Measurements from ENCODE around the gene MMAA. TPM values are rescaled to one million over a fixed set of nuclear protein-coding genes. Genes with fewer than 3 reads are reported as not detected.

The MMAA gene
- total and polyA plus RNA-seq, 9 of the 15 experiments (the other 6 are each of a cell fraction or from before 2014, with no cell fraction given) = 0.86 to 2.3 (median 1.4) TPM

GRCh38 chr4:145613566-145614232 lies 5.5 kb upstream of the MMAA start:
- intact Hi-C loops (cut with micrococcal nuclease) = loop anchor here (10.0 kb wide), 2 partner anchors 459 to 1439 kb away; no protein-coding TSS in a partner anchor
- no peaks in the 10 kb centered on the region for H3K9me3 ChIP-seq (replicated peaks; ENCODE audit: control insufficient read depth, insufficient read depth, low read depth, low read length)
- peaks cover 0 to 6% of the 10 kb centered on the region in 2 experiments; a peak in 2 of 5 replicates for H3K27me3 ChIP-seq (ENCODE audit: control insufficient read depth in 2 of 2, insufficient read depth in 2 of 2, low read length in 2 of 2)
- no peaks in the 10 kb centered on the region for H3K9me1 ChIP-seq (ENCODE audit: control insufficient read depth, insufficient read depth, low read length)
- DNase-seq (ENCODE audit: extremely low read depth in 1 of 4, low spot score in 3 of 4) (no peak), FAIRE-seq (no peak), ATAC-seq (no peak)
- no peak overlapping the region for H3K9ac ChIP-seq (ENCODE audit: insufficient read depth in 1 of 2, low read depth in 2 of 2, low read length in 2 of 2)
- no peak overlapping the region for H3K4me3 ChIP-seq
- TF ChIP-seq ETV1 (tag; conservative IDR thresholded peaks at IDR 0.05; ENCODE audit: low read depth) = no peak
- no peak for TF ChIP-seq FOS (IDR thresholded peaks at IDR 0.05; ENCODE audit: extremely low read depth, insufficient read length)
- no peak for TF ChIP-seq MTA2 (IDR thresholded peaks at IDR 0.05; ENCODE audit: low read depth)
- no peak for TF ChIP-seq YY1 (IDR thresholded peaks at IDR 0.05; ENCODE audit: borderline replicate concordance in 1 of 3, control insufficient read depth in 1 of 3, extremely low read depth in 1 of 3, insufficient read depth in 3 of 3, insufficient read length in 1 of 3, insufficient replicate concordance in 2 of 3, low read depth in 1 of 3, low read length in 2 of 3)
- no peak for TF ChIP-seq ZBTB49 (CRISPR knock-in tag; IDR thresholded peaks at IDR 0.05; ENCODE audit: borderline replicate concordance)
- no peak for TF ChIP-seq ZNF695 (CRISPR knock-in tag; IDR thresholded peaks at IDR 0.05)
- no peak for TF ChIP-seq HDAC2 (IDR thresholded peaks at IDR 0.05)
- TF ChIP-seq ZNF696 (CRISPR knock-in tag; conservative IDR thresholded peaks at IDR 0.05) = no peak
- no peak for TF ChIP-seq PRMT5 (CRISPR knock-in tag; IDR thresholded peaks at IDR 0.05)
- no peak for TF ChIP-seq NCOA1 (IDR thresholded peaks at IDR 0.05; ENCODE audit: low read depth)
- no peak overlapping the region for H2AFZ ChIP-seq (ENCODE audit: low read depth, low read length)
- H3K4me1 ChIP-seq (replicated peaks in 1 of 2; ENCODE audit: control insufficient read depth in 2 of 2, insufficient read depth in 2 of 2, low read length in 2 of 2) = peaks cover 0 to under 1% of the 10 kb centered on the region in 2 experiments; a peak in 2 of 5 replicates
- 3% methylated on average over 5 of the region's 5 CpGs for WGBS (ENCODE audit: insufficient coverage, low coverage, missing lambda C conversion rate)
- ChIA-PET POLR2A (no interaction called here), CTCF (ENCODE audit: low intra/inter-chr PET ratio) (no interaction called here)
- peaks cover 8% of the 10 kb centered on the region for H3K79me2 ChIP-seq (ENCODE audit: control insufficient read depth, insufficient read depth, low read length)
- H3K36me3 ChIP-seq (ENCODE audit: control insufficient read depth, insufficient read depth, low read length) = no peaks in the 10 kb centered on the region
- H3K4me2 ChIP-seq (ENCODE audit: insufficient read depth, low read length) = no peak overlapping the region
- H3K27ac ChIP-seq (ENCODE audit: extremely low read depth, low read depth, low read length) = no peak overlapping the region
- BruUV-seq (replicated peaks) = no TSS peak
- in situ Hi-C loops (cut with MboI) = no loop called here
- H4K20me1 ChIP-seq (replicated peaks; ENCODE audit: control insufficient read depth, insufficient read depth, low read length) = no peaks in the 10 kb centered on the region
